HG02973 (cell line): ENCODE measurements around the gene UQCC5.

Experiments used
- ATAC-seq: cut with Tn5 transposase; IDR thresholded peaks from one replicate; pipeline ENCODE4 v1.9.1; 2021; ENCODE audit warnings: moderate library complexity; ENCODE audit not compliant: unreplicated experiment

UQCC5 gene

DNA sequence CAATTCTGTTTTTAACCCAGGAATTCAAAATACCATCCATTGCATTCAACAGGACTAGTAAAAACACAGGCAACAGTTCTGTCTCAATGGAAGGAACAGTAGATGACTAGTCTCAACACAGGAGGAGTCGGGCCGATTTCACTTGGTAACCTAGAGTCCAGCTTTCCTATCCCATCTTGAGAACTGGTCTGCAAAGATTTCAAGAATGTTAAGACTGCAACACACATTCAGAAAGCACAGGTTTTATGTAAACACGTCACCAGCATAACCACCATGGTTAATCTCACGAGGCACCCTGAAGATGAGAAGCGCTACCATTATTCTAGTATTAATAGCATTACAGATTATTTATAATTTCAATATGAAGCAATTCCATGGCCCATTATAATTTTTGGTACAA, 22.0 kb downstream of the UQCC5 start:
- ATAC-seq: no peak

DNA sequence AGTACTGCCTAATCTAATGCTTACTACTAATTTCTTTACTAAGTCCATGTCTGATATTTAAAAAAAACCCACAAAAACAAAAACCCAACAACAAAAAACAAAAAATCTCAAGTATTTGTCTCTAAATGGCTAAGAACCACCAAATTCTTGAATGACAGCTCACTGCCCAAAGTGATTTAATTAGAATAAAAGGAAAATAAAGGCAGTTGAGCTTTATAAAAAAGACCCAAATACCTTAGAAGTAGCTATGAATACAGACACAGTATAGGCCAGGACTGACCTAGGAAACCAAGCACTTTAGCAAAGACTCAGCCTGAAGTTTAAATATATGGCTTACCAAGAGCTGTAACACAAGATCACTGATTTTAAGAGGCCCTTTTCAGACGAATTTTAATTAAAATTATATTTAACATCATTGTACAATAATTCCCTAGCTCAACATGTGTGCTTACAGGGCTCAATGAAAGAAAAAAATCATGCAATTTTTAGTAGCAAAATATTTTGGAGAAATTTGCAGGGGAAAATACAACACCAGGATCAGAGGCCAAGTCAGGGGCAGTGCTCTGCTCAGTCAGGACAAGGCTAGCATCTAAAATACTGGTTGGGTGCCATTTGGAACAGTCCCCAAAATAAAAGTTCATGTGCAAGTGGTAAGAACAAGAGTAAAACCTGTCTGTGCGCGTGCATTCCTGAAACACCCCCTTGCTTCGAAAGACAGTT, 24.8 kb downstream of the UQCC5 start:
- ATAC-seq: no peak

DNA sequence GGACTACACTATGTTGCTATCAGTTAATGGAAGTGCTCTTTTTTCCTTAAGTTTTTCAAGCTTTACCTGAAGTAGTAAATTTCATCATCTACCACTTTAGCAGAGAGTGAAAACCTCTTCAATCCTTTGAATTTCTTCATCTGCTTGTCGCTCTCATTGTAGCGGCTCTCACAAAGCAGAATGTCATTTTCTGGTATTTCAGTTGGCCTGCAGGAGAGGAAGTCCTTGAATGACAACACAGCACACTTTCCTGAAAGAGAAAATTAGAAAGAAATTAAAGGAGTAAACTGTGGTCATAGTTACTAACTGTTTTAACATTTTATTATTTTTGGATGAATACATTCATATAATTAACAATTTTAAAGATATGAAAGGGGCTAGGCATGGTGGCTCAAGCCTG, 27.6 kb downstream of the UQCC5 start:
- ATAC-seq: no peak

DNA sequence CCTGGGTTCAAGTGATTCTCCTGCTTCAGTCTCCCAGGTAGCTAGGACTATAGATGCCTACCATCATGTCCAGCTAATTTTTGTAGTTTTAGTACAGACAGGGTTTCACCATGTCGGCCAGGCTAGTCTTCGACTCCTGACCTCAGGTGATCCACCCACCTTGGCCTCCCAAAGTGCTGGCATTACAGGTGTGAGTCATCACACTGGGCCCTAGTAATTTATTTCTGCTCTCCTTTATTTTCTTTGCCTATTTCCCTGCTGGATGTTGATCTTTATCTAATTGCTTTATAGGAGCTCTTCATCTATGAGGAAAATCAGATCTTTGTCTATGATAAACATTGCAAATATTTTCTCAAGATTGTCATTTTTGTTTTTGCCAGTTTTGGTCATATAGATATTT, 31.7 kb downstream of the UQCC5 start:
- ATAC-seq: no peak

DNA sequence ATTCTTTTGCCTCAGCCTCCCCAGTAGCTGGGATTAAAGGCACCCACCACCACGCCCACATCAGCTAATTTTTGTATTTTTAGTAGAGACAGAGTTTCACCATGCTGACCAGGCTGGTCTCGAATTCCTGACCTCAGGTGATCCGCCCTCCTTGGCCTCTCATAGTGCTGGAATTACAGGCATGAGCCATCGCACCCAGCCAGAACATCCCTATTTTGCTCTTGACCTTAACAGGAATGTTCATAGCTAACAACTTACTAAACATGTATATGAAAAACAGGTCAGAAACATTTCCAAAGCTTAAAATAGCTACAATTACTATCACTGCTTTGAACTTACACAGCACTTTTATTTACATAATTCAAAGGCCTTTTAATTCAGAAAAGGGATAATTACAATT, 33.7 kb downstream of the UQCC5 start:
- no peak for ATAC-seq

DNA sequence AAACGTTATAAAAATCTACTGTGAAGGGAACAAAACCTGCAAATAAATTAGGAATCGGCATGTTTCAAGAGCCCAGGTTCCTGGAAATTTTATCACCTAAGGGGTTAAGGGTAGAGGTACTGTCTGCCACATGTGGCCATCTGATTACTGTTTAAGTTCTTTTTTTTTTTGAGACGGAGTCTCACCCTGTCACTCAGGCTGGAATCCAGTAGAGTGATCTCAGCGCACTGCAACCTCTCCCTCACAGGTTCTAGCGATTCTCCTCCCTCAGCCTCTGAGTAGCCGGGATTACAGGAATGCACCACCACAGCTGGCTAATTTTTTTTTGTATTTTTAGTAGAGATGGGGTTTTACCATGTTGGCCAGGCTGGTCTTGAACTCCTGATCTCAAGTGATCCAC, 35.8 kb downstream of the UQCC5 start:
- ATAC-seq: no peak

DNA sequence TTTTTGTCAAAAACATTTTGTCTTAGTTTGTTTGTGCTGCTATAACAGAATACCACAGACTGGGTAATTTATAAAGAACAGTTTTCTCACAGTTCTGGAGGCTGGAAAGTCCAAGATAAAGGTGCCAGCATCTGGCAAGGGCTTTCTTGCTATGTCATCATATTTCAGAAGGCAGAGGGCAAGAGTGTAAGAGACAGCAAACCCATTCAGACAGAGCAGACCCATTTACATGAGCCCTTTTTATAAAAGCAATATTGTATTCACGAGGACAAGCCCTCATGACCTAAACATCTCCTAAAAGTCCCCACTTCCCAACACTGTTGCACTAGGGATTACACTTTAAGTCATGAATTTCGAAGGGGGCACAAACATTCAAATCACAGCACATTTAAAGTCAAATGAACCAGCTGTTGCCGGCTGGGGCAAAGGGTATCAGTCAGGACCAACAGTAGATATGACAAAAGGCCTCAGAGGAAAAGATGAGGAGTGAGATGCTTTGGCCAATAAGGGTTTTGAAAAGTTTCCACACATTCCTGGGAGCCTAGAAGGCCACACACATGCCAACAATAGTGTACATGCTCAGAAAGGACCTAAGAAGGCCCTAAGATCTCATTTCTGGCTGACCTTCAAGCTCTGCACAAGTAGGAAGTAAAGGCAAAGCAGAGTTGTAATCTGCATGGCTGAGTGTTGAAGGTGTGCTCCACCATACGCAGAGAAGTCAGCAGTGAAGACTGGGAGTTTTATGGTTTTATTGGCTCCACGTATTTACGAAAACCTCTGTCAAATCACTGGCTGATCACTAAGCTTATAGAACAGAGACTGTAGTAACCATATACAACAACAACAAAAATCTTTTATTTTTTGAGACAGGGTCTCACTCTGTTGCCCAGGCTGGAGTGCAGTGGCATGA, 37.9 kb downstream of the UQCC5 start:
- ATAC-seq: no peak
